Right lobe of liver (tissue), 6 donors: Measurements from ENCODE around the gene MYH10. TPM values are rescaled to one million over a fixed set of nuclear protein-coding genes. Genes with fewer than 3 reads are reported as not detected.

Experiments used
- ATAC-seq, 4 donors: fragments of 200-7000 bp; cut with Tn5 transposase; one replicate each; pipeline ENCODE4 v1.9.1; 2020; ENCODE audit warnings: mild to moderate bottlenecking in 4 of 4, moderate library complexity in 4 of 4
- DNase-seq, 3 donors: peaks; one replicate each; pipeline ENCODE4 v3.0.0-alpha.2; 2020
- H3K27ac ChIP-seq, 3 donors: fragments of 200-600 bp; one replicate each; pipeline ENCODE4 v1.8.0; 2022
- H3K27me3 ChIP-seq, 2 donors: fragments of 200-600 bp; one replicate each; pipeline ENCODE4 v1.8.0; 2022
- H3K36me3 ChIP-seq, 4 donors: fragments of 200-600 bp; sonication (generic) in 1 of 4; one replicate each; pipeline versions ENCODE4 v1.5.1 to v1.8.0; 2017 to 2022; ENCODE audit warnings: control low read depth in 1 of 4
- H3K4me1 ChIP-seq, 4 donors: fragments of 200-600 bp; sonication (generic) in 1 of 4; one replicate each; pipeline versions ENCODE4 v1.5.1 to v1.8.0; 2017 to 2022; ENCODE audit warnings: control low read depth in 1 of 4
- H3K4me3 ChIP-seq, 3 donors: fragments of 200-600 bp; one replicate each; pipeline ENCODE4 v1.8.0; 2022
- H3K9me3 ChIP-seq, 4 donors: fragments of 200-600 bp; sonication (generic) in 1 of 4; one replicate each; pipeline versions ENCODE4 v1.5.1 to v1.8.0; 2017 to 2022; ENCODE audit warnings: control low read depth in 1 of 4
- CTCF ChIP-seq, 4 donors: fragments of 200-600 bp in 3 of 4; fragments of 450-650 bp in 1 of 4; IDR thresholded peaks; one replicate each; pipeline versions ENCODE4 v1.5.1 to v1.8.0; 2016 to 2022; ENCODE audit warnings: antibody characterized with exemption in 4 of 4, mild to moderate bottlenecking in 2 of 4
- POLR2A ChIP-seq: fragments of 450-650 bp; IDR thresholded peaks from one replicate; pipeline ENCODE4 v1.6.1; 2017; ENCODE audit warnings: antibody characterized with exemption, mild to moderate bottlenecking
- WGBS: methylation state at CpG from one replicate; pipeline ENCODE4 v1.1.6; 2018; ENCODE audit warnings: low coverage, low lambda C conversion rate; ENCODE audit not compliant: insufficient coverage; ENCODE audit errors: missing lambda C conversion rate; 5-methylcytosine and 5-hydroxymethylcytosine counted together
- intact Hi-C, 2 donors: fragments of 100-400 bp; cut with DNase I; formaldehyde crosslinking; loops; one replicate each; pipeline versions ENCODE4 v1.11.2 to v1.14.1; 2022
- total RNA-seq, 6 experiments: library from RNA; depleted of rRNA in 2 of 6; stranded (reverse); fragments of >200 nt in 2 of 6; fragmentation: NEBNext Ultra II Directional in 3 of 6; extraction: Animal tissue kit (Norgen Biotek cat#: 25700) in 3 of 6; gene quantifications; one replicate each; pipeline versions ENCODE4 v1.1.0 to v1.2.4, GENCODE V29; 2016 to 2023
- donor health status: DM: no; HTN: yes; CAD: no.
- donor health status: DM: no; HTN: no; CAD: no.
- donor health status: DM: no; HTN: no; CAD: no.
- donor health status: DM: no; HTN: yes; CAD: no.
- donor health status: DM: no; HTN: yes; CAD: no.

Gene MYH10
- total RNA-seq, 6 experiments from 2014 or later, result 19.8 to 32.9 (median 24.3) TPM

GRCh38 chr17:8631554-8631877 lies 991 bp upstream of the MYH10 start:
- Histone ChIP-seq H3K36me3 (no peaks in the 10 kb centered on the region), H3K4me1 (peaks cover 0 to 10% (median 0%) of the 10 kb centered on the region in 4 donors), H3K27ac (peak overlapping the region in 2 of 3 donors; percentile 83 to 85), H3K4me3 (peak overlapping the region; percentile 72 to 74 (median 73)), H3K9me3 (no peaks in the 10 kb centered on the region), H3K27me3 (no peaks in the 10 kb centered on the region)
- DNase-seq (no peak), ATAC-seq (no peak)
- intact Hi-C loops, result no loop called here
- TF ChIP-seq CTCF (IDR thresholded peaks at IDR 0.05) (no peak), POLR2A (no peak)
- WGBS, result 1% methylated on average over 11 of the region's 13 CpGs

GRCh38 chr17:8630802-8631553 lies 453 bp upstream of the MYH10 start:
- peaks cover 0 to 10% (median 0%) of the 10 kb centered on the region in 4 donors for H3K4me1 ChIP-seq
- H3K27ac ChIP-seq, result peak overlapping the region; percentile 70 to 85 (median 83)
- intact Hi-C loops, result no loop called here
- under 1% methylated on average over 26 of the region's 85 CpGs for WGBS
- no peaks in the 10 kb centered on the region for H3K36me3 ChIP-seq
- H3K9me3 ChIP-seq, result no peaks in the 10 kb centered on the region
- H3K27me3 ChIP-seq, result no peaks in the 10 kb centered on the region
- peak overlapping the region; percentile 72 to 74 (median 73) for H3K4me3 ChIP-seq
- peak; percentile 93 to 97 (median 94) for ATAC-seq
- peak; percentile 98 to 99 (median 99) for DNase-seq
- peak; percentile 39 for TF ChIP-seq POLR2A
- TF ChIP-seq CTCF (IDR thresholded peaks at IDR 0.05), result peak in 3 of 4 donors; percentile 28 to 38 (median 38)

DNA sequence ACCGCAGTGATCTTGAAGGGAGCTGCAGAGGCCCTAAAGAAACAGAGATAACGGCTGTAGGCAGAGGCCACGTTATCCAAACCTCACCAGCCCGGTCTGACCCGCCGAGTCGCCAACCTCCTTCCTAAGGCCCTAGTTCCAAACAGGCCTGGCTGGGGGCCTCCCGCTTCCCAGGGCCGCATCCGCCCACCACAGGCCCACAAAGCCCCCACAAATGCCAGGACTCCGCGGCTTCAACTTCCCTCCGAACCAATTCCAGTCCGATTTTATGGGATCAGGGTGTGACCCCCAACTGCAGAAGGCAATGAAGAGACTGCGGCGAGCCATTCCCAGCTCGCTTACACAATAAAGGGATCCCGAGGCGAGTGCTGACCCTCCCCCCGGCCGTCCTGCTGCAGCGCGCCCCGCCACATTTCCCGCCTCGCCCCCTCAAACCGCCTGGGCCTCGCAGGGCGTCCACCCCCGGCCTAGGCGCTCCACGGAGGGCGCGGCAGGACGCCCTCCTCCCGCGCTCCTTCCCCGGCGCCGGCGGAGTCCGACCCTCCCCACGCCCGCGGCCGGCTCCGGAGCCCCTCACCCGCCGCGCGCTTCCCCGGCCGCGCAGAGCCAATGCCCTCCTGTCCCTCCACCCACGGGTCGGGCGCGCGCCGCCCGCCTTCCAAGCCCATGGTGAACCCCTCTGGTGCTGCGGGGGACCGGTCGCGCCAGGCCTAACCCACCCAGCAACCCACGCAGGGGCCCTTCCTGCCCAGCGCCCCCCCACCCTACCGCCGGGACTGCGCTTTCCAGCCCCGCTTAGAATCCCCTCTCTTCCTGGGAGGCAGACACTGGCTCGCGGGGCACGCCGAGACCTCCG lies 926 bp downstream of the MYH10 start:
- Histone ChIP-seq H3K36me3 (no peaks in the 10 kb centered on the region), H3K27ac (peak overlapping the region; percentile 48 to 72 (median 63)), H3K27me3 (no peaks in the 10 kb centered on the region), H3K4me1 (peaks cover 0 to 10% (median 0%) of the 10 kb centered on the region in 4 donors), H3K9me3 (no peaks in the 10 kb centered on the region), H3K4me3 (peak overlapping the region; percentile 72 to 74 (median 73))
- peak; percentile 38 to 59 (median 51) for DNase-seq
- WGBS, result 0% methylated on average over 8 of the region's 76 CpGs
- intact Hi-C loops, result no loop called here
- ATAC-seq, result peak in 2 of 4 donors; percentile 0 to 2
- no peak for TF ChIP-seq CTCF (IDR thresholded peaks at IDR 0.05)
- TF ChIP-seq POLR2A, result no peak

- no peaks in the 10 kb centered on the region for H3K9me3 ChIP-seq
- peaks cover 0 to 10% (median 0%) of the 10 kb centered on the region in 4 donors for H3K4me1 ChIP-seq
- no peak overlapping the region for H3K27ac ChIP-seq
- H3K4me3 ChIP-seq, result peak overlapping the region; percentile 72 to 74 (median 73)
- TF ChIP-seq CTCF (IDR thresholded peaks at IDR 0.05) (no peak), POLR2A (no peak)
- H3K36me3 ChIP-seq, result no peaks in the 10 kb centered on the region
- DNase-seq (no peak), ATAC-seq (no peak)
- intact Hi-C loops, result no loop called here
- 48% methylated on average over 8 of the region's 8 CpGs for WGBS
- H3K27me3 ChIP-seq, result no peaks in the 10 kb centered on the region
Measured at GRCh38 chr17:8628609-8629169, 1.8 kb downstream of the MYH10 start.
